Measurements from ENCODE around the gene AAK1.

- TF ChIP-seq CTCF (IDR thresholded peaks at IDR 0.05; ENCODE audit: low read depth, low read length, poor library complexity, severe bottlenecking) (no peak), EZH2phosphoT487 (IDR thresholded peaks at IDR 0.05; ENCODE audit: borderline replicate concordance, low read length) (no peak)
Observed at GRCh38 chr2:69453475-69454129, 189.9 kb downstream of the AAK1 start.

All from DOHH2 (cell line).